Hepatocyte (in vitro differentiated cells): ENCODE measurements around the gene AAGAB. TPM values are rescaled to one million over a fixed set of nuclear protein-coding genes. Genes with fewer than 3 reads are reported as not detected.

Source experiments
- DNase-seq: peaks from one replicate; pipeline ENCODE4 v3.0.0-alpha.2; 2016; ENCODE audit warnings: low spot score
- H2AFZ ChIP-seq: fragments of 200-600 bp; sonication (generic); 2 replicates; pipeline ENCODE4 v1.6.0; 2016; ENCODE audit warnings: antibody characterized with exemption, mild to moderate bottlenecking
- H3K27ac ChIP-seq: fragments of 200-600 bp; sonication (generic); 2 replicates; pipeline ENCODE4 v1.5.1; 2016; ENCODE audit warnings: mild to moderate bottlenecking
- H3K27me3 ChIP-seq: fragments of 200-600 bp; sonication (generic); 2 replicates; pipeline ENCODE4 v1.6.1; 2016
- H3K36me3 ChIP-seq: fragments of 200-600 bp; sonication (generic); replicated peaks from 2 replicates; pipeline ENCODE4 v1.5.1; 2016; ENCODE audit warnings: low read depth; ENCODE audit not compliant: insufficient read depth
- H3K4me1 ChIP-seq: fragments of 200-600 bp; sonication (generic); 2 replicates; pipeline ENCODE4 v1.5.1; 2016; ENCODE audit warnings: mild to moderate bottlenecking, moderate library complexity; ENCODE audit not compliant: insufficient read depth
- H3K4me2 ChIP-seq: fragments of 200-600 bp; sonication (generic); 2 replicates; pipeline ENCODE4 v1.6.0; 2016
- H3K4me3 ChIP-seq: fragments of 200-600 bp; sonication (generic); 2 replicates; pipeline ENCODE4 v1.5.1; 2016; ENCODE audit warnings: mild to moderate bottlenecking
- H3K79me2 ChIP-seq: fragments of 200-600 bp; sonication (generic); 2 replicates; pipeline ENCODE4 v1.6.0; 2017; ENCODE audit warnings: mild to moderate bottlenecking
- H3K9me2 ChIP-seq: fragments of 200-600 bp; sonication (generic); replicated peaks from 2 replicates; pipeline ENCODE4 v1.6.0; 2017; ENCODE audit warnings: mild to moderate bottlenecking; ENCODE audit not compliant: insufficient read depth
- H3K9me3 ChIP-seq: fragments of 200-600 bp; sonication (generic); 2 replicates; pipeline ENCODE4 v1.5.1; 2016; ENCODE audit warnings: low read depth, mild to moderate bottlenecking
- H4K20me1 ChIP-seq: fragments of 200-600 bp; sonication (generic); 2 replicates; pipeline ENCODE4 v1.6.0; 2016; ENCODE audit warnings: mild to moderate bottlenecking; ENCODE audit not compliant: insufficient read depth, poor library complexity, severe bottlenecking
- EZH2 ChIP-seq: fragments of 200-600 bp; sonication (generic); IDR thresholded peaks from 2 replicates; pipeline ENCODE4 v1.6.1; 2016; ENCODE audit warnings: antibody characterized with exemption, mild to moderate bottlenecking, borderline replicate concordance
- EZH2phosphoT487 ChIP-seq: fragments of 200-600 bp; sonication (generic); IDR thresholded peaks from one replicate; pipeline ENCODE4 v1.6.1; 2018; ENCODE audit warnings: antibody characterized with exemption, mild to moderate bottlenecking, low read depth, moderate library complexity; ENCODE audit not compliant: unreplicated experiment, severe bottlenecking
- WGBS: methylation state at CpG from one replicate; pipeline ENCODE4 v1.1.6; 2016; ENCODE audit warnings: low lambda C conversion rate; ENCODE audit errors: missing lambda C conversion rate; 5-methylcytosine and 5-hydroxymethylcytosine counted together
- polyA plus RNA-seq: library from polyadenylated mRNA; unstranded; fragments of >200 nt; fragmentation: Nextera tagmentation; extraction: Ambion mirVana; gene quantifications from 2 replicates; pipeline ENCODE4 v1.2.1, GENCODE V29; 2016
- total RNA-seq: library from RNA; depleted of rRNA; stranded (reverse); fragments of >200 nt; gene quantifications from 2 replicates; pipeline ENCODE4 v1.2.3, GENCODE V29; 2014
- TF ChIP-seq, protein P1 (sequence below): fragments of 200-600 bp; sonication (generic); IDR thresholded peaks from 2 replicates; pipeline ENCODE4 v1.5.1; 2016; ENCODE audit warnings: antibody characterized with exemption, mild to moderate bottlenecking; ENCODE audit not compliant: poor library complexity

The AAGAB gene
- total and polyA plus RNA-seq, 2 experiments from 2014 or later = 30.8 to 36.2 TPM

GRCh38 chr15:67193223-67193990, 61.1 kb downstream of the AAGAB start:
- H3K4me1 ChIP-seq = peaks cover 38% of the 10 kb centered on the region
- no peaks in the 10 kb centered on the region for H4K20me1 ChIP-seq
- H2AFZ ChIP-seq = no peak overlapping the region
- no peaks in the 10 kb centered on the region for H3K27me3 ChIP-seq
- H3K4me3 ChIP-seq = no peak overlapping the region
- no peaks in the 10 kb centered on the region for H3K9me3 ChIP-seq
- WGBS = 63% methylated on average over 12 of the region's 12 CpGs
- no peak overlapping the region for H3K4me2 ChIP-seq
- peak overlapping the region; percentile 71 for H3K27ac ChIP-seq
- peak; percentile 43 for DNase-seq
- H3K79me2 ChIP-seq = no peaks in the 10 kb centered on the region
- H3K36me3 ChIP-seq = peaks cover 4% of the 10 kb centered on the region
- no peak for TF ChIP-seq EZH2phosphoT487
- TF ChIP-seq EZH2 = no peak
- TF ChIP-seq, protein P1, sequence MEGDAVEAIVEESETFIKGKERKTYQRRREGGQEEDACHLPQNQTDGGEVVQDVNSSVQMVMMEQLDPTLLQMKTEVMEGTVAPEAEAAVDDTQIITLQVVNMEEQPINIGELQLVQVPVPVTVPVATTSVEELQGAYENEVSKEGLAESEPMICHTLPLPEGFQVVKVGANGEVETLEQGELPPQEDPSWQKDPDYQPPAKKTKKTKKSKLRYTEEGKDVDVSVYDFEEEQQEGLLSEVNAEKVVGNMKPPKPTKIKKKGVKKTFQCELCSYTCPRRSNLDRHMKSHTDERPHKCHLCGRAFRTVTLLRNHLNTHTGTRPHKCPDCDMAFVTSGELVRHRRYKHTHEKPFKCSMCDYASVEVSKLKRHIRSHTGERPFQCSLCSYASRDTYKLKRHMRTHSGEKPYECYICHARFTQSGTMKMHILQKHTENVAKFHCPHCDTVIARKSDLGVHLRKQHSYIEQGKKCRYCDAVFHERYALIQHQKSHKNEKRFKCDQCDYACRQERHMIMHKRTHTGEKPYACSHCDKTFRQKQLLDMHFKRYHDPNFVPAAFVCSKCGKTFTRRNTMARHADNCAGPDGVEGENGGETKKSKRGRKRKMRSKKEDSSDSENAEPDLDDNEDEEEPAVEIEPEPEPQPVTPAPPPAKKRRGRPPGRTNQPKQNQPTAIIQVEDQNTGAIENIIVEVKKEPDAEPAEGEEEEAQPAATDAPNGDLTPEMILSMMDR = no peak
- H3K9me2 ChIP-seq = no peaks in the 10 kb centered on the region

DNA sequence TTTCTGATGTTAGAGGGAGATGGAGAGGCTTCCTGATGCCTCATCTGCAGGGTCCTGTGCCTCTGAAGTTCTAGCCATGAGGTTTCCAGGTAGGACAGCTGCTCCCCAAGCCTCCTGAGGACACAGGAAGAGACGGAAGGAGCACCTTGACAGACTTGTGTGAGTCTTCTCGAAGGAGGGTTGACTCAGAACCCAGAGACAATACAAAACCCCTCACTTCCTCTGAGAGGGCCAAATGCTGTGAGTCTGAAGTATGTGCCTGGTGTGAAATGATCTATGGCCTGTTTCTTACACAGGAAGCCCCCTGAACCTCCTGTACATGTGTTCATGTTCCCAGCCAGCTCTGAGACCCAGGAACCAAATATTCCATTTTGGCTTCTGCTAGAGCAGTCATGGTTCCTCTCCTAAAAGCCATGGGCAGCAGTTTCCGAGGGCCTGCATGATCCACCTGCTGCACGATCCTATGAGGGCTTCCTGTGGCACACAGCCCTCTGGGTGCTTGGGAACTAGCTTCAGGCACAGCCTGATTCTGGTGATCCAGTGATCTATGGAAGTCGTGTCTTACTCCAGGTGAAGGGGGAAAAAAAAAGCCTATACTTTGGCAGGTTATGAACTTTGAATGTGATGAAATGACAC, 62.2 kb downstream of the AAGAB start:
- WGBS = 94% methylated on average over 5 of the region's 5 CpGs
- H3K36me3 ChIP-seq = peaks cover 4% of the 10 kb centered on the region
- no peaks in the 10 kb centered on the region for H4K20me1 ChIP-seq
- H3K27ac ChIP-seq = peak overlapping the region; percentile 49
- no peaks in the 10 kb centered on the region for H3K27me3 ChIP-seq
- H3K9me3 ChIP-seq = no peaks in the 10 kb centered on the region
- H3K4me1 ChIP-seq = peaks cover 35% of the 10 kb centered on the region
- no peaks in the 10 kb centered on the region for H3K79me2 ChIP-seq
- no peak for DNase-seq
- H2AFZ ChIP-seq = no peak overlapping the region
- TF ChIP-seq EZH2phosphoT487 (no peak), EZH2 (no peak)
- TF ChIP-seq, protein P1 = no peak
- H3K9me2 ChIP-seq = no peaks in the 10 kb centered on the region
- H3K4me2 ChIP-seq = no peak overlapping the region
- no peak overlapping the region for H3K4me3 ChIP-seq

GRCh38 chr15:67190813-67191212, 63.6 kb downstream of the AAGAB start:
- H3K79me2 ChIP-seq = no peaks in the 10 kb centered on the region
- no peaks in the 10 kb centered on the region for H4K20me1 ChIP-seq
- H2AFZ ChIP-seq = no peak overlapping the region
- H3K9me3 ChIP-seq = no peaks in the 10 kb centered on the region
- peaks cover 32% of the 10 kb centered on the region for H3K4me1 ChIP-seq
- no peak overlapping the region for H3K4me3 ChIP-seq
- peak overlapping the region; percentile 38 for H3K27ac ChIP-seq
- no peaks in the 10 kb centered on the region for H3K9me2 ChIP-seq
- peaks cover 4% of the 10 kb centered on the region for H3K36me3 ChIP-seq
- WGBS = 89% methylated on average over 9 of the region's 11 CpGs
- TF ChIP-seq EZH2phosphoT487 = no peak
- H3K27me3 ChIP-seq = no peaks in the 10 kb centered on the region
- H3K4me2 ChIP-seq = no peak overlapping the region
- no peak for DNase-seq

GRCh38 chr15:67190326-67190725, 64.1 kb downstream of the AAGAB start:
- WGBS = 96% methylated on average over 2 of the region's 2 CpGs
- Histone ChIP-seq H2AFZ (no peak overlapping the region), H3K79me2 (no peaks in the 10 kb centered on the region), H3K4me3 (no peak overlapping the region), H3K9me2 (no peaks in the 10 kb centered on the region), H4K20me1 (no peaks in the 10 kb centered on the region), H3K27me3 (no peaks in the 10 kb centered on the region), H3K36me3 (peaks cover 4% of the 10 kb centered on the region), H3K4me1 (peaks cover 32% of the 10 kb centered on the region), H3K27ac (peak overlapping the region; percentile 38), H3K4me2 (no peak overlapping the region), H3K9me3 (no peaks in the 10 kb centered on the region)
- no peak for DNase-seq
- TF ChIP-seq EZH2phosphoT487 (no peak), EZH2 (no peak)
- TF ChIP-seq, protein P1 = no peak
